ENCODE data around the gene STARD9.
"Not testable (repeated sequence)": the region's sequence is repeated elsewhere in the genome, so short reads cannot be mapped to it uniquely, and the experiment has no call there.

The STARD9 gene

DNA sequence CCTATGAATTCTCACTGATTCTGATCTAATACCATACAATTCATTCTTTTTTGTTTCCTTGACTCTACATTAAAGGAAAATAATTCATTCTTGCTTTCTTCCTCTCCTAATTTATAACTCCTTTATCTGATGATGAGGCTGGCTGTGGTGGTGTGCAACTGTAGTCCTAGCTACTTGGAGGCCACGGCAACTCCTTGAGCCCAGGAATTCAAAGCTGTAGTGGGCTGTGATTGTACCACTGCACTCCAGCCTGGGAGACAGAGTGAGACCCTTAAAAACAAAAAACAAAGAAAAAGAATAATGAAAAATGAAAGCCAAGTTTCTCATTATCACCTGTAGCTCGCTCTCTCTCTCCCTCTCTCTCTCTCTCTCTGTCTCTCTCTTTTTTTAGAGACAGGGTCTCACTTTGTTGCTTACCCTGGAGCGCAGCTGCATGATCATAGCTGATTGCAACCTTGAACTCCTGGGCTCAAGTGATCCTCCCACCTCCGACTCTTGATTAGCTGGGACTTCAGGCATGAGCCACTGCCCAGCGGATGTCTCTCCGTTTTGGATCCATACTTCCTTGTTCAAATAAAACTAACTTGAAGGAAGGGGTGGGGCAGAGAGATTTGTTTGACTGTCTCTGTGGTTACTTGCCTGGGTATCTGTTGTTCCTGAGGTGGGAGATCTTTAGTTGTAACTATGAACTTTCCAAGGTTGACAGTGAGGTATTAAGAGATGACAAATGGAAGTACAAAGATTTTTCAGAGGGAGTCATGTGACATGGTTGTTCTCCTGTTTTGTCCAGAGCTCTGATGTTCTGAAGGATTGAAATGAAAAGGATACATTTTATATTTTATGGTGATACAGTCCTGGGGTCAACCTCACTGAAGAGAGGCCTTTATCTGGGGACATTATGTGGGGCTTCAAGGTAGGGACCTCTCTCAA lies 46.9 kb downstream of the STARD9 start:
- in situ Hi-C loops (cut with HindIII; ENCODE audit: low sequenced_read_pairs), result no loop called here

GRCh38 chr15:42623951-42624350 lies 48.5 kb downstream of the STARD9 start:
- in situ Hi-C loops (cut with HindIII; ENCODE audit: low sequenced_read_pairs), result no loop called here

- in situ Hi-C loops (cut with HindIII; ENCODE audit: low sequenced_read_pairs), result no loop called here
Measured at GRCh38 chr15:42627485-42627884, 52.1 kb downstream of the STARD9 start.

GRCh38 chr15:42628761-42629160 lies 53.4 kb downstream of the STARD9 start:
- in situ Hi-C loops (cut with HindIII; ENCODE audit: low sequenced_read_pairs), result no loop called here

GRCh38 chr15:42632105-42632675 lies 56.8 kb downstream of the STARD9 start:
- in situ Hi-C loops (cut with HindIII; ENCODE audit: low sequenced_read_pairs), result no loop called here

GRCh38 chr15:42640109-42640508 lies 64.7 kb downstream of the STARD9 start:
- in situ Hi-C loops (cut with HindIII; ENCODE audit: low sequenced_read_pairs), result no loop called here

DNA sequence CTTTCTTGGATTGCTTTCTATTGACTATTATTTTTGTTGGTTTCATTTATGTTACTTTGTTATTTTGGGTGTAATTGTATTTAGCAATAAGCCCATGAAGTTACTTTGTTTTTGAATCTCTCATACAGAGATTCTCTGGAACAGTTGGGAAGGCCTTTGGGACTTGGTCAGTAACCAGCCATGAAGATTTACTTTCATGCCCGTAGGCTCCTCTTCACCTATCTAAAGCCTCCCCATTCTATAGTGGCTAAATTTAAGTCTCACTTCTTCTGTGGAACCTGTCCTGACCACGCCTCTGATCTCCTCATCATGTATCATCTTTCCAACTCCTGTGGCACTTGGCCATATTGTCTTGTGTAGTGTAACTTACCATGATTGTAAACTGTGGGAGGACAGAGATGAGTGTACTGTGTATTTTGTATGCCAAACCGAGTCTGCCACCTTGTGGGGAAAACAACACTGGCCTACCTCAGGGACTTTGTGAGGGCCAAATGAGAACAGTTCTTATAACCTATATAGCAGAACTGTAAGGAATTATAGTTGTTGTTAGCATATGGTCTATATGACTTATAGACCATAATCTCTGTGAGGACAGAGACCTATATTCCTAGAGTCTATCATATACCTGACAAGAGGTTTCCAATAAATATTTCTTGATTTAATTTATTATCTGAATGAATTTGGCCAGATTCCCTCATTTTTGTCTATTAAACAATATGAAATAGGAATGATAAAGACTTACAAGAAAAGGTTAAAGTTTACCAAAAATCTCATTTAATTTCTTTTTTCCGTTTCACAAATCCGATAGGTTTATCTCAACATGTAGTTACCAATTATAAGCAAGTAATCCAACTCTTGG lies 75.0 kb downstream of the STARD9 start:
- in situ Hi-C loops (cut with HindIII; ENCODE audit: low sequenced_read_pairs), result no loop called here

DNA sequence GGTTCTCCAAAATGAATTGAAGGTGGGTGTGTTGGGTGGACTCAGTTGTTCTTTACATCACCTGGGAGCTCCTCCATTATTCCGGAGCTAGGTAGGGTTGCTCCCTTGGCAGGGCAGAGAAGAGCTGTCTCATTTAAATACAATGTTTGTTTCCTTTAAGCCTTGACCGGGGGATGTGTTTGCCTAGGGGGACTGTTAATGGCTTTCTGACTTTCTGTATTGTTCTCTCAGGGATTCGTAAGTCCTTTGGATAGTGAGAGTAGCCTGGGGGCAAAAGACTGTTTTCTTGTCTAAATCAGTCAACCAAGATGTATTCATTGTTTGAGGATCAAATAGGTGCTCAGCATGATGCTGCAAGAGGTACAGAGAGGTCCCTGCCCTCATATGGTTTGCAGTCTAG lies 90.4 kb downstream of the STARD9 start:
- in situ Hi-C loops (cut with HindIII; ENCODE audit: low sequenced_read_pairs), result no loop called here

DNA sequence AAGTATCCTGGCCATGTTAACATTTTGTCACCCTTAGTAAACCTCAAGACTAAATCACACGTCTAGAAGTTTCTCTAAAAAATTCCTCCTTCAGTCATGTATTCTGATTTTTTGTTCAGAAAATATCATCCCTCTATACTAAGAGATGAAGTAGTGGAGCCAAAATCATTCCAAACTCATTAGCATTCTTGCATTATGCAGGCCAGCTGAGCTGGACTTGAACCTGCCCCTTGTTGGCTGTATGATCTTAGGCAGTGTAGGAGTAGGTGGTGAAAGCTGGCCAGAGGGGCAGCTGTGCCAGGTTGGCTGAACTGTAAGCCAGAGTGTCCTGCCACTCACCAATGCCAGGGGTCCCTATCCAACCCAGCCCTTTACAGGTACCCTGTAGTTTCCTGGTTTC lies 92.4 kb downstream of the STARD9 start:
- in situ Hi-C loops (cut with HindIII; ENCODE audit: low sequenced_read_pairs), result no loop called here

GRCh38 chr15:42670451-42670850 lies 95.0 kb downstream of the STARD9 start:
- in situ Hi-C loops (cut with HindIII; ENCODE audit: low sequenced_read_pairs), result no loop called here

- in situ Hi-C loops (cut with HindIII; ENCODE audit: low sequenced_read_pairs), result no loop called here
Measured at GRCh38 chr15:42672444-42672843, 97.0 kb downstream of the STARD9 start.

DNA sequence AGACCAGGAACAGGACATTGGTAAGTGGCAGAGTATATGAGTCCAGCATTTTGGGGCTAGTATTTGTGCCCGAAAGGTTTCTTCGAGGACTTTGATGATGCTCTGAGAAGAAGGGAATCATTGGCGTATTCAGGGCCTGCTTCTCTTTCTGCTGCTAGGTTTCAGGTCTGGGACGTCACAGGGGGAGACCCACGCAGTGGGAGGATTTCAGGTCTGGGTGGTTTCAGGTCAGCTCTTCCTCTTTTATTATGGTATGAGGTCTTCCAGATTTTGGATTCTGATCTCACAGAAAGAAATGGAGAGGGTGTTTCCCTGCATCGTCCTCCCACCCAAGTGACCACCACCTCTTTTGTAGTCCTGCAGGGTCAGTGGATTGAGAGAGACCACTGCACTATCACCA lies 99.1 kb downstream of the STARD9 start:
- in situ Hi-C loops (cut with HindIII; ENCODE audit: low sequenced_read_pairs), result no loop called here

GRCh38 chr15:42675021-42675420 lies 99.6 kb downstream of the STARD9 start:
- in situ Hi-C loops (cut with HindIII; ENCODE audit: low sequenced_read_pairs), result no loop called here

DNA sequence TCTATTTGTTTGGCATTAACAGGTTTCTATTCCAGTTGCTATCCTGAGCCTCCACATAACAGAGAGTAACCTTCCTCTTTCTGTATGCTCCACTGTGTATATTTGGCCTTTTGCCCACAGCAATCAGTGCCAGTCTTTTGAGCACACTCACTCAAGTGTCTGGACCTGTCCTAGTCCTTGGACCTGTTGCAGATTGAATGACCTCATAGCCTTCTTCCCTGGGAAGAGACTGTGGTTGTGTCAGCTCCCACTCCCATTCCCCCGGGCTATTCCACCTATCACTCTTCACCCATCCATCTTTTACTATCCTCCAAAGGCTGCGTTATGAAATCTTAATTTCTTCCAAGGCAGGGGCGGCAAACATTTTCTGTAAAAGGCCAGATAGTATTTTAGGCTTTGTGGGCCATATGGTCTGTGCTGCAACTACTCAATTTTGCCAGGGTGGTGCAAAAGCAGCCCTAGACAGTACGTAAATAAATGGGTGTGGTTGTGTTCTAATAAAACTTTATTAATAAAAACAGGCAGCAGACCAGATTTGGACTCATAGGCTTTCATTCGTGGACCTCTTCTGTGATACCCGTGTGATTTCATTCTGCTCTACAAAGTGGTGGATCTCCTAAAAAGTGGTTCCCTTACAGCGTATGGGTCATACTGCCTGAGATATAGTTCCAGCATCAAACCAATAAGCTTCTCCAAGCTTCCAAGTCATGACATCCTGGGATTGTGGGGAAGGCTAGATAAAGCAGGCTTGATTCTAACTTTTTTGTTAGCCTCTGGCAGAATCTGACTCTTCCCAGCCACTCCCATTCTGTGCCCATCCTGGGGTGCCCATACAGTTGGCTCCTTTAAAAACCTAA lies 104.1 kb downstream of the STARD9 start:
- in situ Hi-C loops (cut with HindIII; ENCODE audit: low sequenced_read_pairs), result no loop called here

GRCh38 chr15:42680142-42680482 lies 104.7 kb downstream of the STARD9 start:
- in situ Hi-C loops (cut with HindIII; ENCODE audit: low sequenced_read_pairs), result not testable (repeated sequence)

DNA sequence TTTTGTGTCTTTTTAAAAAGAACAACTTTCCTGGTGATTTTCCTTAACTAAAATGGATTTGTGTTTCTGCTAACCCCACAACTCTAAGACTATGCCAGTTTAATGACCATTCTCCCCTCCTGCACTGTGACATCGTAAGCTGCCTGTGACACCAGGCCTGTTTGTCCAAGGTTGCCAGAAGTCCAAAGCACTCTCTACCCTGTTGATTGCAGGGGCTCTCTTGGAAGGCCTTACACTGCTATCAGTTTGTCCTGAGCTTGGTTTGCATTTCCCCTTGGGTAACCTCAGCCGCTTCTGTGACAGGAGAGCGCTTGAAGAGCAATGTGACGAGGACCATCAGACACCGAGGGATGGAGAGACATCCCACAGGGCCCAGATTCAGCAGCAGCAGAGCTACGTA lies 105.7 kb downstream of the STARD9 start:
- in situ Hi-C loops (cut with HindIII; ENCODE audit: low sequenced_read_pairs), result no loop called here

GRCh38 chr15:42686281-42686680 lies 110.9 kb downstream of the STARD9 start:
- in situ Hi-C loops (cut with HindIII; ENCODE audit: low sequenced_read_pairs), result no loop called here

DNA sequence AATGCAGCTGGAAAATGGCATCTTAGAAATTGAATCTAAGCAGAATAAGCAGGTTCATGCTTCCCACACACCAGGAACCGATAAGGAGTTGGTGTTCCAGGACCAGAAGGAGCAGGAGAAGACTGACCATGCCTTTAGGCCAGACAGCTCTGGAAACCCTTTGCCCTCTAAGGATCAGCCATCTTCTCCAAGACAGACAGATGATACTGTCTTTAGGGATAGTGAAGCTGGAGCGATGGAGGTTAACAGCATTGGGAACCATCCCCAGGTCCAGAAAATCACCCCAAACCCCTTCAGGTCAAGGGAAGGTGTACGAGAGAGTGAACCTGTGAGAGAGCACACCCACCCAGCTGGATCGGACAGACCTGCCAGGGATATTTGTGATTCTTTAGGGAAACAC lies 112.3 kb downstream of the STARD9 start:
- in situ Hi-C loops (cut with HindIII; ENCODE audit: low sequenced_read_pairs), result no loop called here

DNA sequence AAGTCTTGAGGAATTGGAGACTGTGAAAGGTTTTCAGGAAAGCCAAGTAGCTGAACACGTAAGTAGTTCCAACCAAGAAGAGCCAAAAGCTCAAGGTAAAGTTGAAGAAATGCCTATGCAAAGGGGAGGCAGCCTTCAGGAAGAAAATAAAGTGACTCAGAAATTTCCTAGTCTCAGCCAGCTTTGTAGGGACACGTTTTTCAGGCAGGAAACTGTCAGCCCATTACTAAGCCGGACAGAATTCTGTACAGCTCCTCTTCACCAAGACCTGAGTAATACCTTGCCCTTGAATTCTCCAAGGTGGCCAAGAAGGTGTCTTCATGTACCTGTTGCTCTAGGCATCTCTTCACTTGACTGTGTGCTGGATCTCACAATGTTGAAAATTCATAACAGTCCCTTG lies 112.9 kb downstream of the STARD9 start:
- in situ Hi-C loops (cut with HindIII; ENCODE audit: low sequenced_read_pairs), result no loop called here

GRCh38 chr15:42691308-42691707 lies 115.9 kb downstream of the STARD9 start:
- in situ Hi-C loops (cut with HindIII; ENCODE audit: low sequenced_read_pairs), result no loop called here

DNA sequence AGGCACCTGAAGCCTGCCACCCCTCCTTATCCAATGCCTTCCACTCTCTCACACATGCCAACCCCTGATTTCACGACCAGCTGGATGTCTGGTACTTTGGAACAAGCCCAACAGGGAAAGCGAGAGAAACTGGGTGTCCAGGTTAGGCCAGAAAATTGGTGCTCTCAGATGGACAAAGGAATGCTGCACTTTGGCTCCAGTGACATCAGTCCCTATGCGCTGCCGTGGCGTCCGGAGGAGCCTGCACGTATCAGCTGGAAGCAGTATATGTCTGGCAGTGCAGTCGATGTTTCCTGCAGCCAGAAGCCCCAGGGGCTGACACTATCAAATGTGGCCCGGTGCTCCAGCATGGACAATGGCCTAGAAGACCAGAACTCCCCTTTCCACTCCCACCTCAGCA lies 116.4 kb downstream of the STARD9 start:
- in situ Hi-C loops (cut with HindIII; ENCODE audit: low sequenced_read_pairs), result no loop called here

All from endothelial cell of hepatic sinusoid (primary cell).